Gastroesophageal sphincter (tissue), 3 donors: Measurements from ENCODE around the gene MLN.

ENCODE experiments used
- CTCF ChIP-seq, 4 experiments: fragments of 200-600 bp in 2 of 4; fragments of 450-650 bp in 2 of 4; sonication (generic) in 1 of 4; IDR thresholded peaks; one replicate each; pipeline ENCODE4 v1.5.1; 2017 to 2019; ENCODE audit warnings: antibody characterized with exemption in 4 of 4, mild to moderate bottlenecking in 2 of 4, moderate library complexity in 2 of 4
- EP300 ChIP-seq: sonication (generic); formaldehyde crosslinking; IDR thresholded peaks from one replicate; pipeline ENCODE4 v1.6.1; 2017; ENCODE audit warnings: antibody characterized with exemption, mild to moderate bottlenecking
- POLR2AphosphoS5 ChIP-seq: sonication (generic); formaldehyde crosslinking; IDR thresholded peaks from one replicate; pipeline ENCODE4 v1.6.1; 2017; ENCODE audit warnings: antibody characterized with exemption

GRCh38 chr6:33771146-33772081, 32.4 kb downstream of the MLN start:
- no peak for TF ChIP-seq EP300
- peak; percentile 42 for TF ChIP-seq POLR2AphosphoS5
- peak in 3 of 4 experiments; percentile 93 to 98 (median 94) for TF ChIP-seq CTCF (IDR thresholded peaks at IDR 0.05)
